ENCODE results near the gene EPN2. TPM values are rescaled to one million over a fixed set of nuclear protein-coding genes. Genes with fewer than 3 reads are reported as not detected.

EPN2 gene
- polyA plus RNA-seq, 1 donor (not counting 4 experiments of a cell fraction or from before 2014, with no cell fraction given) = 30.2 TPM

- FAIRE-seq (no peak), DNase-seq (ENCODE audit: low read depth, low spot score) (no peak)
- H3K4me1 ChIP-seq (ENCODE audit: control insufficient read depth, extremely low read depth, insufficient read depth, low read length) = peaks cover 11% of the 10 kb centered on the region
- H4K20me1 ChIP-seq (ENCODE audit: control insufficient read depth, extremely low read depth, insufficient read depth, low read length) = no peaks in the 10 kb centered on the region
- H3K27me3 ChIP-seq (ENCODE audit: control insufficient read depth, extremely low read depth, insufficient read depth, low read length) = no peaks in the 10 kb centered on the region
- peak within 1 kb of the TSS; percentile 93 for H2AFZ ChIP-seq (ENCODE audit: control insufficient read depth, low read length)
- H3K9ac ChIP-seq (ENCODE audit: control insufficient read depth, extremely low read depth, insufficient read depth, low read length) = peak within 1 kb of the TSS; percentile 94
- H3K4me2 ChIP-seq (ENCODE audit: control insufficient read depth, extremely low read depth, insufficient read depth, low read depth, low read length) = peak within 1 kb of the TSS; percentile 88
- peaks cover 25 to 33% of the 10 kb centered on the region in 2 experiments for H3K36me3 ChIP-seq (ENCODE audit: control insufficient read depth in 2 of 2, extremely low read depth in 1 of 2, insufficient read depth in 2 of 2, low read length in 2 of 2)
- TF ChIP-seq EZH2 (IDR thresholded peaks at IDR 0.05; ENCODE audit: low read length) = no peak
- TF ChIP-seq, protein P1, sequence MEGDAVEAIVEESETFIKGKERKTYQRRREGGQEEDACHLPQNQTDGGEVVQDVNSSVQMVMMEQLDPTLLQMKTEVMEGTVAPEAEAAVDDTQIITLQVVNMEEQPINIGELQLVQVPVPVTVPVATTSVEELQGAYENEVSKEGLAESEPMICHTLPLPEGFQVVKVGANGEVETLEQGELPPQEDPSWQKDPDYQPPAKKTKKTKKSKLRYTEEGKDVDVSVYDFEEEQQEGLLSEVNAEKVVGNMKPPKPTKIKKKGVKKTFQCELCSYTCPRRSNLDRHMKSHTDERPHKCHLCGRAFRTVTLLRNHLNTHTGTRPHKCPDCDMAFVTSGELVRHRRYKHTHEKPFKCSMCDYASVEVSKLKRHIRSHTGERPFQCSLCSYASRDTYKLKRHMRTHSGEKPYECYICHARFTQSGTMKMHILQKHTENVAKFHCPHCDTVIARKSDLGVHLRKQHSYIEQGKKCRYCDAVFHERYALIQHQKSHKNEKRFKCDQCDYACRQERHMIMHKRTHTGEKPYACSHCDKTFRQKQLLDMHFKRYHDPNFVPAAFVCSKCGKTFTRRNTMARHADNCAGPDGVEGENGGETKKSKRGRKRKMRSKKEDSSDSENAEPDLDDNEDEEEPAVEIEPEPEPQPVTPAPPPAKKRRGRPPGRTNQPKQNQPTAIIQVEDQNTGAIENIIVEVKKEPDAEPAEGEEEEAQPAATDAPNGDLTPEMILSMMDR (optimal IDR thresholded peaks at IDR 0.05 in 1 of 3, IDR thresholded peaks at IDR 0.05 in 1 of 3, conservative IDR thresholded peaks at IDR 0.05 in 1 of 3; ENCODE audit: extremely low read depth in 1 of 3, insufficient read depth in 2 of 3, low read length in 3 of 3) = no peak
- peak within 1 kb of the TSS; percentile 94 for H3K27ac ChIP-seq (ENCODE audit: control insufficient read depth, insufficient read depth, low read length)
- H3K9me3 ChIP-seq (ENCODE audit: control insufficient read depth, low read depth, low read length) = no peaks in the 10 kb centered on the region
- dilution Hi-C loops (cut with MboI; ENCODE audit: extremely low pct_ligation_motif_present, low sequenced_read_pairs) = no loop called here
- peak within 1 kb of the TSS; percentile 88 to 90 (median 89) for H3K4me3 ChIP-seq (ENCODE audit: control insufficient read depth in 2 of 3, extremely low read depth in 1 of 3, insufficient read depth in 2 of 3, low read depth in 1 of 3, low read length in 3 of 3)
- peaks cover 3% of the 10 kb centered on the region for H3K9me1 ChIP-seq (ENCODE audit: control insufficient read depth, extremely low read depth, insufficient read depth, low read length)
- peaks cover 21% of the 10 kb centered on the region for H3K79me2 ChIP-seq (ENCODE audit: control insufficient read depth, insufficient read depth, low read length)
These were observed 141.5 kb downstream of the EPN2 start, which contains the start of gene MAPK7 for GRCh38 chr17:19378416-19379360. Gene MAPK7, plus strand, starts transcription at chr17:19378498. Its CDS starts 403 bp downstream, at chr17:19378901.

DNA sequence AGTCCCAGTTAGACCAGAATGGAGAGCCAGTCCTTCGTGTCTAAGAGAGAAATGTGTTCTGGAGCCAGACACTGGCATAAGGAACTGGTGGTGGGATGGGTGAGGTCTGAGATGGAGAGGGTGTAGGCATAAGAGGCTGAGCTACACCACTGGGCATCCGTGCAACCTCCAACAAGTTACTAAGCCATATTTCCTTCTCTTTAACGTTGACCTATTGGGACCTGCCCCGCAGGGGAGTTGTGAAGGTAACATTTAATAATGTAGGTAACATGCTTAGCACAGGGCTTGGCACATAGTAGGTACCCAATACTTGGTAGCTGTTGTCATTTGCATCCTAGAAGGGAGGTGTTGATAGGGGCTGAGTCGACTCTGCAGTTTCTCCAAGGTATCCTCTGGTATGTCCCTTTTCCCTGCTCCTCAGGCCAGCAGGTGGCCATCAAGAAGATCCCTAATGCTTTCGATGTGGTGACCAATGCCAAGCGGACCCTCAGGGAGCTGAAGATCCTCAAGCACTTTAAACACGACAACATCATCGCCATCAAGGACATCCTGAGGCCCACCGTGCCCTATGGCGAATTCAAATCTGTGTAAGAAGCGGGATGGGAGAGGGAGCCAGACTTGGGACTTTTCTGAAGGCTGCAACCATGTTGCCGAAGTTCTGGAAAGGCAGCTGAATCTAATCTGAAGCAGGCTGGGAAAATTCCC lies 142.3 kb downstream of the EPN2 start:
- peak overlapping the region; percentile 88 for H3K4me2 ChIP-seq (ENCODE audit: control insufficient read depth, extremely low read depth, insufficient read depth, low read depth, low read length)
- dilution Hi-C loops (cut with MboI; ENCODE audit: extremely low pct_ligation_motif_present, low sequenced_read_pairs) = no loop called here
- peaks cover 14% of the 10 kb centered on the region for H3K4me1 ChIP-seq (ENCODE audit: control insufficient read depth, extremely low read depth, insufficient read depth, low read length)
- DNase-seq (ENCODE audit: low read depth, low spot score) = no peak
- no peaks in the 10 kb centered on the region for H4K20me1 ChIP-seq (ENCODE audit: control insufficient read depth, extremely low read depth, insufficient read depth, low read length)
- TF ChIP-seq EZH2 (IDR thresholded peaks at IDR 0.05; ENCODE audit: low read length) = no peak
- TF ChIP-seq, protein P1 (optimal IDR thresholded peaks at IDR 0.05 in 1 of 3, IDR thresholded peaks at IDR 0.05 in 1 of 3, conservative IDR thresholded peaks at IDR 0.05 in 1 of 3; ENCODE audit: extremely low read depth in 1 of 3, insufficient read depth in 2 of 3, low read length in 3 of 3) = no peak
- H3K9me3 ChIP-seq (ENCODE audit: control insufficient read depth, low read depth, low read length) = no peaks in the 10 kb centered on the region
- H3K9me1 ChIP-seq (ENCODE audit: control insufficient read depth, extremely low read depth, insufficient read depth, low read length) = peaks cover 3% of the 10 kb centered on the region
- H3K79me2 ChIP-seq (ENCODE audit: control insufficient read depth, insufficient read depth, low read length) = peaks cover 21% of the 10 kb centered on the region
- FAIRE-seq = no peak
- peak overlapping the region; percentile 8 for H3K27ac ChIP-seq (ENCODE audit: control insufficient read depth, insufficient read depth, low read length)
- no peaks in the 10 kb centered on the region for H3K27me3 ChIP-seq (ENCODE audit: control insufficient read depth, extremely low read depth, insufficient read depth, low read length)
- peak overlapping the region; percentile 88 to 90 (median 88) for H3K4me3 ChIP-seq (ENCODE audit: control insufficient read depth in 2 of 3, extremely low read depth in 1 of 3, insufficient read depth in 2 of 3, low read depth in 1 of 3, low read length in 3 of 3)
- no peak overlapping the region for H2AFZ ChIP-seq (ENCODE audit: control insufficient read depth, low read length)
- H3K9ac ChIP-seq (ENCODE audit: control insufficient read depth, extremely low read depth, insufficient read depth, low read length) = peak overlapping the region; percentile 94
- H3K36me3 ChIP-seq (ENCODE audit: control insufficient read depth in 2 of 2, extremely low read depth in 1 of 2, insufficient read depth in 2 of 2, low read length in 2 of 2) = peaks cover 25 to 33% of the 10 kb centered on the region in 2 experiments

Data from keratinocyte (primary cell).